Common myeloid progenitor, CD34-positive (primary cell): ENCODE measurements around the gene AQP12B.

Experiments
- CTCF ChIA-PET: fragments of 350-600 bp; sonication (Branson Sonifier 250); formaldehyde crosslinking; loops from one replicate; lab custom pipeline; 2021; ENCODE audit warnings: antibody characterized with exemption; lab: Charles Lee
- POLR2A ChIA-PET: fragments of 350-600 bp; sonication (Branson Sonifier 250); formaldehyde crosslinking; loops from one replicate; lab custom pipeline; 2021; ENCODE audit warnings: antibody characterized with exemption; lab: Charles Lee
- DNase-seq, 3 donors: peaks; one replicate each; pipeline versions ENCODE4 v3.0.0 to v3.0.0-alpha.2; 2013
- H3K27ac ChIP-seq, 2 experiments: 1 replicate in 1 of 2; 2 replicates in 1 of 2; pipeline ENCODE4 v1.7.0; 2013; ENCODE audit warnings: inconsistent platforms in 2 of 2, low read length in 2 of 2, mild to moderate bottlenecking in 2 of 2, low read depth in 1 of 2, moderate library complexity in 1 of 2; ENCODE audit not compliant: severe bottlenecking in 2 of 2, insufficient read depth in 1 of 2, poor library complexity in 1 of 2
- H3K27me3 ChIP-seq, 5 experiments: replicated peaks in 2 of 5; 1 replicate in 3 of 5; 2 replicates in 2 of 5; pipeline versions ENCODE4 v1.6.1 to v1.7.0; 2013; ENCODE audit warnings: low read length in 4 of 5, mild to moderate bottlenecking in 2 of 5, moderate library complexity in 2 of 5, inconsistent platforms in 1 of 5; ENCODE audit not compliant: insufficient read depth in 5 of 5, control insufficient read depth in 4 of 5
- H3K36me3 ChIP-seq, 4 experiments: 1 replicate in 2 of 4; 2 replicates in 2 of 4; pipeline versions ENCODE4 v1.6.1 to v1.7.0; 2013; ENCODE audit warnings: low read length in 3 of 4, control low read depth in 1 of 4, mild to moderate bottlenecking in 1 of 4; ENCODE audit not compliant: control insufficient read depth in 4 of 4, insufficient read depth in 4 of 4
- H3K4me1 ChIP-seq, 4 experiments: 1 replicate in 3 of 4; 2 replicates in 1 of 4; pipeline versions ENCODE4 v1.6.1 to v1.7.1; 2013; ENCODE audit warnings: low read length in 3 of 4, mild to moderate bottlenecking in 3 of 4, control low read depth in 1 of 4, inconsistent platforms in 1 of 4, moderate library complexity in 1 of 4; ENCODE audit not compliant: control insufficient read depth in 4 of 4, insufficient read depth in 4 of 4; ENCODE audit errors: control extremely low read depth in 1 of 4
- H3K4me3 ChIP-seq, 7 experiments: 1 replicate in 4 of 7; 2 replicates in 3 of 7; pipeline versions ENCODE4 v1.5.1 to v1.7.0; 2013; ENCODE audit warnings: mild to moderate bottlenecking in 7 of 7, low read length in 6 of 7, moderate library complexity in 6 of 7, inconsistent platforms in 2 of 7, low read depth in 2 of 7, control low read depth in 1 of 7; ENCODE audit not compliant: insufficient read depth in 4 of 7, control insufficient read depth in 1 of 7; ENCODE audit errors: extremely low read depth in 1 of 7
- H3K9me3 ChIP-seq, 5 experiments: 1 replicate in 4 of 5; 2 replicates in 1 of 5; pipeline versions ENCODE4 v1.6.1 to v1.7.1; 2013; ENCODE audit warnings: low read length in 4 of 5, mild to moderate bottlenecking in 2 of 5, inconsistent platforms in 1 of 5, low read depth in 1 of 5, moderate library complexity in 1 of 5; ENCODE audit not compliant: control insufficient read depth in 4 of 5, insufficient read depth in 2 of 5; ENCODE audit errors: control extremely low read depth in 1 of 5
- WGBS: methylation state at CpG from one replicate; pipeline ENCODE4 v1.1.5; 2013; ENCODE audit not compliant: insufficient coverage; 5-methylcytosine and 5-hydroxymethylcytosine counted together

Gene AQP12B

DNA sequence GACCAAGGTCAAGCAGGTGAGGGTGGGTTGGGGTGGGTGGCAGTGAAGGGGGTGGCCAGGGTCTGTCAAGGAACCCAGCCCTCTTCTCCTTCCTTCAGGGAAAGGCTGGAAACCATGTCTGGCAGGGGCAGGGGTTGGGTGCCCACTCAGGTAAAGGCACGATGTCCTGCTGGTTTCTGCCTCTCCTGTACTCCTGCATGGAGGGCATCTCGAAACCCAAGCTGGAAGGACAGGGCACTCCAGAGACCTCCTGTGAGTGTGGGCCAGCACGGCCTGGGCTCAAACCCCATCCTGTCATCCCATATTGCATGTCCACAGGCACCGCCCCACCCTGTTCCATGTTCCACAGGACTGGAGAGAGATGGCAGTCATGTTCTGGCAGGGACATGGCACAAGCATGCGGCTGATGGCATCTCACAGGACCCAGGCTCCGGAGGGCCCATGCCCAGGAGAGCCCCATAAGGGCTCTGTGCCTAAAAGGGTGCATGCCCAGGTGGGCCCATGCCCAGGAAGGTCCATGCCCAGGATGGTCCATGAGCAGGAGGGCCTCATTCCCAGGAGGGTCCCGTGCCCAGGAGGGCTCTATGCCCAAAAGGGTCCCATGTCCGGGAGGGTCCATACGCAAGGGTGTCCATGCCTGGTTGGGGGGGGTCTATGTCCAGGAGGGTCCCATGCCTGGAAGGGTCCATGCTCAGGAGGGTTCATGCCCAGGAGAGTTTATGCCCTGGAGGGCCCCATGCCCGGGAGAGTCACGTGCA is 51.0 kb downstream of the AQP12B start:
- DNase-seq = no peak
- Histone ChIP-seq H3K27me3 (no peaks in the 10 kb centered on the region), H3K4me1 (peaks cover 0 to 15% (median 11%) of the 10 kb centered on the region in 4 experiments), H3K4me3 (no peak overlapping the region), H3K36me3 (peaks cover 0 to 13% (median under 1%) of the 10 kb centered on the region in 4 experiments), H3K9me3 (peaks cover 0 to 26% (median 8%) of the 10 kb centered on the region in 5 experiments), H3K27ac (no peak overlapping the region)
- ChIA-PET CTCF (no interaction called here), POLR2A (no interaction called here)
- 97% methylated on average over 9 of the region's 11 CpGs for WGBS

DNA sequence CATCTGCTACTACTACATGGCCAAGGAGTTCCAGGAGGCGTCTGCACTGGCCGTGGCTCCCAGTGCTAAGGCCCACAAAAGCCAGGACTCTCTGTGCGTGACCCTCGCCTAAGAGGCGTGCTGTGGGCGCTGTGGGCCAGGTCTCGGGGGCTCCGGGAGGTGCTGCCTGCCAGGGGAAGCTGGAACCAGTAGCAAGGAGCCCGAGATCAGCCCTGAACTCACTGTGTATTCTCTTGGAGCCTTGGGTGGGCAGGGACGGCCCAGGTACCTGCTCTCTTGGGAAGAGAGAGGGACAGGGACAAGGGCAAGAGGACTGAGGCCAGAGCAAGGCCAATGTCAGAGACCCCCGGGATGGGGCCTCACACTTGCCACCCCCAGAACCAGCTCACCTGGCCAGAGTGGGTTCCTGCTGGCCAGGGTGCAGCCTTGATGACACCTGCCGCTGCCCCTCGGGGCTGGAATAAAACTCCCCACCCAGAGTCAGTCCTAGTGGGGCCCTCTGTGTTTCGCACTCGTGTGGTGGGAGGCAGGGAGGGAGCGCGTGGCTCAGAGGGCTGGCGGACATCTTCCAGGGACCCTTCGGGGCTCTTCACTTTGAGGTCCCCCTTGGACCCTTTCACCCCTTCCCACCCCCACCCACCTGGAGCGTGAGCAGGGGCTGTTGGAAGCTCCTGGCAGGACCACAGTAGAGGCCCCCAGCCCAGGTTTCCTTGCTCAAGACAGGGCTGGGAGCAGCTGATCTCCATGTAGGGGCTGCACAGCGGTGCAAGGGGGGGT is 51.7 kb downstream of the AQP12B start:
- DNase-seq = no peak
- H3K9me3 ChIP-seq = peaks cover 0 to 26% (median 8%) of the 10 kb centered on the region in 5 experiments
- POLR2A ChIA-PET = no interaction called here
- CTCF ChIA-PET = no interaction called here
- 96% methylated on average over 16 of the region's 21 CpGs for WGBS
- no peak overlapping the region for H3K4me3 ChIP-seq
- H3K27me3 ChIP-seq = no peaks in the 10 kb centered on the region
- no peak overlapping the region for H3K27ac ChIP-seq
- H3K36me3 ChIP-seq = peaks cover 0 to 13% (median under 1%) of the 10 kb centered on the region in 4 experiments
- H3K4me1 ChIP-seq = peaks cover 0 to 20% (median 17%) of the 10 kb centered on the region in 4 experiments

DNA sequence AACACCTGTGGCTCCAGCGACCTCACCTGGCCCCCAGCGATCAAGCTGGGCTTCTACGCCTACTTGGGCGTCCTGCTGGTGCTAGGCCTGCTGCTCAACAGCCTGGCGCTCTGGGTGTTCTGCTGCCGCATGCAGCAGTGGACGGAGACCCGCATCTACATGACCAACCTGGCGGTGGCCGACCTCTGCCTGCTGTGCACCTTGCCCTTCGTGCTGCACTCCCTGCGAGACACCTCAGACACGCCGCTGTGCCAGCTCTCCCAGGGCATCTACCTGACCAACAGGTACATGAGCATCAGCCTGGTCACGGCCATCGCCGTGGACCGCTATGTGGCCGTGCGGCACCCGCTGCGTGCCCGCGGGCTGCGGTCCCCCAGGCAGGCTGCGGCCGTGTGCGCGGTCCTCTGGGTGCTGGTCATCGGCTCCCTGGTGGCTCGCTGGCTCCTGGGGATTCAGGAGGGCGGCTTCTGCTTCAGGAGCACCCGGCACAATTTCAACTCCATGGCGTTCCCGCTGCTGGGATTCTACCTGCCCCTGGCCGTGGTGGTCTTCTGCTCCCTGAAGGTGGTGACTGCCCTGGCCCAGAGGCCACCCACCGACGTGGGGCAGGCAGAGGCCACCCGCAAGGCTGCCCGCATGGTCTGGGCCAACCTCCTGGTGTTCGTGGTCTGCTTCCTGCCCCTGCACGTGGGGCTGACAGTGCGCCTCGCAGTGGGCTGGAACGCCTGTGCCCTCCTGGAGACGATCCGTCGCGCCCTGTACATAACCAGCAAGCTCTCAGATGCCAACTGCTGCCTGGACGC is 52.5 kb downstream of the AQP12B start:
- Histone ChIP-seq H3K4me3 (no peak overlapping the region), H3K4me1 (peaks cover 0 to 25% (median 22%) of the 10 kb centered on the region in 4 experiments), H3K27me3 (no peaks in the 10 kb centered on the region), H3K9me3 (peaks cover 0 to 22% (median 8%) of the 10 kb centered on the region in 5 experiments), H3K27ac (no peak overlapping the region), H3K36me3 (peaks cover 0 to 13% (median under 1%) of the 10 kb centered on the region in 4 experiments)
- 93% methylated on average over 48 of the region's 50 CpGs for WGBS
- no peak for DNase-seq
- POLR2A ChIA-PET = no interaction called here
- CTCF ChIA-PET = no interaction called here

DNA sequence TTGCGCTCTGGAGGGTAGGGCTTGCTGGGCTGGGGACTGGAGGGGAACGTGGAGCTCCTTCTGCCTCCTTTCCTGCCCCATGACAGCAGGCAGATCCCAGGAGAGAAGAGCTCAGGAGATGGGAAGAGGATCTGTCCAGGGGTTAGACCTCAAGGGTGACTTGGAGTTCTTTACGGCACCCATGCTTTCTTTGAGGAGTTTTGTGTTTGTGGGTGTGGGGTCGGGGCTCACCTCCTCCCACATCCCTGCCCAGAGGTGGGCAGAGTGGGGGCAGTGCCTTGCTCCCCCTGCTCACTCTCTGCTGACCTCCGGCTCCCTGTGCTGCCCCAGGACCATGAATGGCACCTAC is 53.1 kb downstream of the AQP12B start:
- ChIA-PET POLR2A (no interaction called here), CTCF (no interaction called here)
- H3K27ac ChIP-seq = no peak overlapping the region
- H3K4me3 ChIP-seq = no peak overlapping the region
- peaks cover 0 to 19% (median 8%) of the 10 kb centered on the region in 5 experiments for H3K9me3 ChIP-seq
- peaks cover 0 to 13% (median under 1%) of the 10 kb centered on the region in 4 experiments for H3K36me3 ChIP-seq
- WGBS = 97% methylated on average over 3 of the region's 5 CpGs
- no peak for DNase-seq
- H3K27me3 ChIP-seq = no peaks in the 10 kb centered on the region
- H3K4me1 ChIP-seq = peaks cover 0 to 31% (median 28%) of the 10 kb centered on the region in 4 experiments

DNA sequence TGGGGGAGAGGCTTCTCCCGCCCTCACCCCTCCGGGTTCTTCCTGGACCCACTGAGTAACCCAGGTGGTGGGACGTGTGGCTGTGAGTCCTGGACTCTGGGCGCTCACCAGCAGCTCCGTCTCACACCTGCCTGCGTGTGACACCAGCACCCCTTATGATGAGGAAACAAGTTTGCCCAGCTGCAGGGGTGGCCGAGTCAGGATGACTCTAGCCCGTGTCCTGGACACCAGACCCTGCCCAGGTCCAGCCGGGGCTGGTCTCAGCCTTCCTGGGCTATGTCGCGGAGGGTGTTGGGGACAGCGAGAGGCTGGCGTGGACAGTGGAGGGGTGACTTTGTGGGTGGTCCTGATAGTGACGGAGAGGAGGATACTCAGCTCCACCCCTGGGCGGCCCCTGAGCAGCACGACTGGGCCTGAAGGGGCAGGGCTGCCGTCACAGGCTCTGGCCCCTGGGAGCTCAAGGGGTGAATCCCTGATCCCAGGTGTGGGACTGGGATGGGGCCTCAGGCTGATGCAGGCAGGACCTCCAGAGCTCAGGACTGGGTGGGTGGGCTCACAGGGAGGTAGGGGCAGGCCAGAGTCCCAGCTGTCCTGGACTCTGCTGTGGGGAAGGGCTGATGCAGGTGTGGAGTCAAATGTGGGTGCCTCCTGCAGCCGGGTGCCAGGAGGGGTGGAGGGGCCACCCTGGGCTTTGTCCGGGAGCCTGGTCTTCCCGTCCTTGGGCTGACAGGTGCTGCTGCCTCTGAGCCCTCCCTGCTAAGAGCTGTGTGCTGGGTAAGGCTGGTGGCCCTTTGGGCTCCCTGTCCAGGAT is 53.7 kb downstream of the AQP12B start:
- Histone ChIP-seq H3K9me3 (peaks cover 0 to 13% (median 5%) of the 10 kb centered on the region in 5 experiments), H3K4me3 (no peak overlapping the region), H3K36me3 (peaks cover 0 to 13% (median under 1%) of the 10 kb centered on the region in 4 experiments), H3K4me1 (peaks cover 0 to 36% (median 34%) of the 10 kb centered on the region in 4 experiments), H3K27me3 (no peaks in the 10 kb centered on the region), H3K27ac (no peak overlapping the region)
- ChIA-PET POLR2A (no interaction called here), CTCF (no interaction called here)
- 96% methylated on average over 16 of the region's 20 CpGs for WGBS
- no peak for DNase-seq

DNA sequence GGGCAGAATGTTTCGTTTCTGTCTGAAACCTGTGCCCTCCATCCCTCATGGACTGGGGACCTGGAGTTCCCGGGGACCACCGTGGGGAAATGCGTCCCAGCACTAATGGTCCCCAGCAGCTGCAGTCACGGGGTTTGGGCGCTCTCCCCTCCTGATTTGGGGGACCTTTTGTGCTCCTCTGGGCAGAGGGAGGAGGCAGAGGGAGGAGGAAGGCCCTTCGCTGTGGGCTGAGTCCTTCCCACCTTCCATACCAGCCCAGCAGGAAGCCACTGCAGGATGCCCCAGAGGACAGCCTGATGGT is 54.2 kb downstream of the AQP12B start:
- WGBS = 100% methylated on average over 4 of the region's 7 CpGs
- ChIA-PET CTCF (no interaction called here), POLR2A (no interaction called here)
- Histone ChIP-seq H3K4me3 (no peak overlapping the region), H3K27me3 (no peaks in the 10 kb centered on the region), H3K36me3 (peaks cover 0 to 13% (median under 1%) of the 10 kb centered on the region in 4 experiments), H3K27ac (no peak overlapping the region), H3K4me1 (peaks cover 0 to 42% (median 39%) of the 10 kb centered on the region in 4 experiments), H3K9me3 (peaks cover 0 to 8% (median 1%) of the 10 kb centered on the region in 5 experiments)
- DNase-seq = no peak
